Measurements from ENCODE around the gene HSPA8.

HSPA8 gene

GRCh38 chr11:123057661-123058305 lies 4.2 kb downstream of the HSPA8 start:
- H3K27ac ChIP-seq (ENCODE audit: low read depth, low read length, severe bottlenecking) = no peak overlapping the region

GRCh38 chr11:123056835-123057491 lies 5.0 kb downstream of the HSPA8 start:
- peaks cover 12% of the 10 kb centered on the region for H3K4me1 ChIP-seq (ENCODE audit: control insufficient read depth, insufficient read depth, low read length, poor library complexity, severe bottlenecking)
- H3K36me3 ChIP-seq (ENCODE audit: control insufficient read depth, insufficient read depth, low read length) = peaks cover 68% of the 10 kb centered on the region
- H3K27ac ChIP-seq (ENCODE audit: low read depth, low read length, severe bottlenecking) = no peak overlapping the region
- H3K9me3 ChIP-seq (ENCODE audit: control insufficient read depth, low read length) = no peaks in the 10 kb centered on the region
- 94 to 100% methylated on average over 2 to 3 of the region's 3 CpGs for WGBS, 2 experiments (ENCODE audit: insufficient coverage in 2 of 2)
- no peak overlapping the region for H3K4me3 ChIP-seq (ENCODE audit: extremely low read depth, insufficient read depth, low read length, poor library complexity, severe bottlenecking)

More at GRCh38 chr11:123057661-123058305, 4.2 kb downstream of the HSPA8 start:
- no peak overlapping the region for H3K4me3 ChIP-seq (ENCODE audit: extremely low read depth, insufficient read depth, low read length, poor library complexity, severe bottlenecking)
- peaks cover 68% of the 10 kb centered on the region for H3K36me3 ChIP-seq (ENCODE audit: control insufficient read depth, insufficient read depth, low read length)
- WGBS, 2 experiments (ENCODE audit: insufficient coverage in 2 of 2) = 83 to 96% methylated on average over 2 to 4 of the region's 5 CpGs
- peaks cover 12% of the 10 kb centered on the region for H3K4me1 ChIP-seq (ENCODE audit: control insufficient read depth, insufficient read depth, low read length, poor library complexity, severe bottlenecking)
- H3K9me3 ChIP-seq (ENCODE audit: control insufficient read depth, low read length) = no peaks in the 10 kb centered on the region

- Histone ChIP-seq H3K4me3 (ENCODE audit: extremely low read depth, insufficient read depth, low read length, poor library complexity, severe bottlenecking) (no peak overlapping the region), H3K27ac (ENCODE audit: low read depth, low read length, severe bottlenecking) (peak overlapping the region; percentile 10), H3K36me3 (ENCODE audit: control insufficient read depth, insufficient read depth, low read length) (peaks cover 56% of the 10 kb centered on the region), H3K4me1 (ENCODE audit: control insufficient read depth, insufficient read depth, low read length, poor library complexity, severe bottlenecking) (peaks cover 12% of the 10 kb centered on the region), H3K9me3 (ENCODE audit: control insufficient read depth, low read length) (no peaks in the 10 kb centered on the region)
- 94 to 96% methylated on average over 3 of the region's 6 CpGs for WGBS, 2 experiments (ENCODE audit: insufficient coverage in 2 of 2)
Observed at GRCh38 chr11:123055191-123055901, 6.6 kb downstream of the HSPA8 start.

GRCh38 chr11:123054301-123055065 lies 7.5 kb downstream of the HSPA8 start:
- H3K27ac ChIP-seq (ENCODE audit: low read depth, low read length, severe bottlenecking) = no peak overlapping the region

GRCh38 chr11:123052901-123053721 lies 8.8 kb downstream of the HSPA8 start:
- H3K4me1 ChIP-seq (ENCODE audit: control insufficient read depth, insufficient read depth, low read length, poor library complexity, severe bottlenecking) = peaks cover 3% of the 10 kb centered on the region
- H3K9me3 ChIP-seq (ENCODE audit: control insufficient read depth, low read length) = no peaks in the 10 kb centered on the region
- 82 to 100% methylated on average over 1 to 3 of the region's 5 CpGs for WGBS, 2 experiments (ENCODE audit: insufficient coverage in 2 of 2)
- no peak overlapping the region for H3K4me3 ChIP-seq (ENCODE audit: extremely low read depth, insufficient read depth, low read length, poor library complexity, severe bottlenecking)
- H3K36me3 ChIP-seq (ENCODE audit: control insufficient read depth, insufficient read depth, low read length) = peaks cover 33% of the 10 kb centered on the region
- no peak overlapping the region for H3K27ac ChIP-seq (ENCODE audit: low read depth, low read length, severe bottlenecking)

More at GRCh38 chr11:123054301-123055065, 7.5 kb downstream of the HSPA8 start:
- peaks cover 12% of the 10 kb centered on the region for H3K4me1 ChIP-seq (ENCODE audit: control insufficient read depth, insufficient read depth, low read length, poor library complexity, severe bottlenecking)
- H3K9me3 ChIP-seq (ENCODE audit: control insufficient read depth, low read length) = no peaks in the 10 kb centered on the region
- peaks cover 47% of the 10 kb centered on the region for H3K36me3 ChIP-seq (ENCODE audit: control insufficient read depth, insufficient read depth, low read length)
- WGBS, 2 experiments (ENCODE audit: insufficient coverage in 2 of 2) = 67 to 80% methylated on average over 2 to 5 of the region's 11 CpGs
- H3K4me3 ChIP-seq (ENCODE audit: extremely low read depth, insufficient read depth, low read length, poor library complexity, severe bottlenecking) = no peak overlapping the region

GRCh38 chr11:123051634-123052033 lies 10.3 kb downstream of the HSPA8 start:
- Histone ChIP-seq H3K27ac (ENCODE audit: low read depth, low read length, severe bottlenecking) (no peak overlapping the region), H3K4me1 (ENCODE audit: control insufficient read depth, insufficient read depth, low read length, poor library complexity, severe bottlenecking) (no peaks in the 10 kb centered on the region), H3K36me3 (ENCODE audit: control insufficient read depth, insufficient read depth, low read length) (peaks cover 19% of the 10 kb centered on the region), H3K4me3 (ENCODE audit: extremely low read depth, insufficient read depth, low read length, poor library complexity, severe bottlenecking) (no peak overlapping the region), H3K9me3 (ENCODE audit: control insufficient read depth, low read length) (no peaks in the 10 kb centered on the region)
- WGBS, 2 experiments (ENCODE audit: insufficient coverage in 2 of 2) = no CpG with 5 or more reads among the region's 4 CpGs

- Histone ChIP-seq H3K27ac (ENCODE audit: low read depth, low read length, severe bottlenecking) (no peak overlapping the region), H3K4me3 (ENCODE audit: extremely low read depth, insufficient read depth, low read length, poor library complexity, severe bottlenecking) (no peak overlapping the region), H3K9me3 (ENCODE audit: control insufficient read depth, low read length) (no peaks in the 10 kb centered on the region), H3K4me1 (ENCODE audit: control insufficient read depth, insufficient read depth, low read length, poor library complexity, severe bottlenecking) (no peaks in the 10 kb centered on the region), H3K36me3 (ENCODE audit: control insufficient read depth, insufficient read depth, low read length) (peaks cover 14% of the 10 kb centered on the region)
- 76 to 100% methylated on average over 4 to 6 of the region's 9 CpGs for WGBS, 2 experiments (ENCODE audit: insufficient coverage in 2 of 2)
Observed at GRCh38 chr11:123051146-123051545, 10.8 kb downstream of the HSPA8 start.

GRCh38 chr11:123047947-123048293 lies 14.0 kb downstream of the HSPA8 start:
- 100% methylated on average over 1 to 2 of the region's 3 CpGs for WGBS, 2 experiments (ENCODE audit: insufficient coverage in 2 of 2)
- Histone ChIP-seq H3K27ac (ENCODE audit: low read depth, low read length, severe bottlenecking) (no peak overlapping the region), H3K36me3 (ENCODE audit: control insufficient read depth, insufficient read depth, low read length) (no peaks in the 10 kb centered on the region), H3K4me1 (ENCODE audit: control insufficient read depth, insufficient read depth, low read length, poor library complexity, severe bottlenecking) (no peaks in the 10 kb centered on the region), H3K9me3 (ENCODE audit: control insufficient read depth, low read length) (no peaks in the 10 kb centered on the region), H3K4me3 (ENCODE audit: extremely low read depth, insufficient read depth, low read length, poor library complexity, severe bottlenecking) (no peak overlapping the region)

GRCh38 chr11:123047266-123047946 lies 14.5 kb downstream of the HSPA8 start:
- no peaks in the 10 kb centered on the region for H3K4me1 ChIP-seq (ENCODE audit: control insufficient read depth, insufficient read depth, low read length, poor library complexity, severe bottlenecking)
- H3K27ac ChIP-seq (ENCODE audit: low read depth, low read length, severe bottlenecking) = no peak overlapping the region
- H3K36me3 ChIP-seq (ENCODE audit: control insufficient read depth, insufficient read depth, low read length) = no peaks in the 10 kb centered on the region
- WGBS, 2 experiments (ENCODE audit: insufficient coverage in 2 of 2) = 93 to 95% methylated on average over 10 to 11 of the region's 18 CpGs
- H3K4me3 ChIP-seq (ENCODE audit: extremely low read depth, insufficient read depth, low read length, poor library complexity, severe bottlenecking) = no peak overlapping the region
- H3K9me3 ChIP-seq (ENCODE audit: control insufficient read depth, low read length) = no peaks in the 10 kb centered on the region
